Measurements from ENCODE around the gene ADGRD1.
"Not testable (repeated sequence)": the region's sequence is repeated elsewhere in the genome, so short reads cannot be mapped to it uniquely, and the experiment has no call there.

Gene ADGRD1

DNA sequence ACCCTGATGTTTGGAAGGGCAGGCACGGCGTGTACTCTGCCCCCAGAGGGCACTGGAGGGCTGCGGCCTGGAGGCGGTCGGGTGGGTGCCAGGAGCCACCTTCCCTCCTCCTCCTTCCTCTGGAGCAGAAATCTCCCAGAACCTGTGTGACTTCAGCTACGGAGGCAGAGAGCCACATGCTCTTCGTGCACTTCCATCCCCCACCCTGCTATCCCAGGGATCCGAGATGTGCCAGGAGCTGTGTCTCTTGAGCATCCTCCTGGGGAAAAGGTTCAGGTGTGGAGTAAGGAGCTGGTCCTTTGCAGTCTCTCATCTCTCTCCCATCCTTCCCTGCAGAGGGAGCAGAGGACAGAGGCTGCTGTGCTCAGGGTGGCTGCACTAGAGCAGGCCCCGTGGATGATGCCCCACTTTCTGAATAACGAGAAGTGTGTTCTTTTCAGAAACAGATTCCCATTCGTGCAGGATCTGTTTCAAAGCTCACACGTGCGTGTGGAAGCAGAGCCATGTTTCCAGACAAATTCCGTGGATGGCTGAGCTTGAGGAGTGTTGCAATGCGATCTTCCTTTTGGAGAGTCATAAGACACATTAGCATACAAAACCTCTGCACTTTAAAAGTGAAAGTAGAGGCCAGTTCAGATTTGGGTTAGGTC, 162.9 kb downstream of the ADGRD1 start:
- DNase-seq (ENCODE audit: low read depth in 3 of 3, low spot score in 1 of 3), result no peak

DNA sequence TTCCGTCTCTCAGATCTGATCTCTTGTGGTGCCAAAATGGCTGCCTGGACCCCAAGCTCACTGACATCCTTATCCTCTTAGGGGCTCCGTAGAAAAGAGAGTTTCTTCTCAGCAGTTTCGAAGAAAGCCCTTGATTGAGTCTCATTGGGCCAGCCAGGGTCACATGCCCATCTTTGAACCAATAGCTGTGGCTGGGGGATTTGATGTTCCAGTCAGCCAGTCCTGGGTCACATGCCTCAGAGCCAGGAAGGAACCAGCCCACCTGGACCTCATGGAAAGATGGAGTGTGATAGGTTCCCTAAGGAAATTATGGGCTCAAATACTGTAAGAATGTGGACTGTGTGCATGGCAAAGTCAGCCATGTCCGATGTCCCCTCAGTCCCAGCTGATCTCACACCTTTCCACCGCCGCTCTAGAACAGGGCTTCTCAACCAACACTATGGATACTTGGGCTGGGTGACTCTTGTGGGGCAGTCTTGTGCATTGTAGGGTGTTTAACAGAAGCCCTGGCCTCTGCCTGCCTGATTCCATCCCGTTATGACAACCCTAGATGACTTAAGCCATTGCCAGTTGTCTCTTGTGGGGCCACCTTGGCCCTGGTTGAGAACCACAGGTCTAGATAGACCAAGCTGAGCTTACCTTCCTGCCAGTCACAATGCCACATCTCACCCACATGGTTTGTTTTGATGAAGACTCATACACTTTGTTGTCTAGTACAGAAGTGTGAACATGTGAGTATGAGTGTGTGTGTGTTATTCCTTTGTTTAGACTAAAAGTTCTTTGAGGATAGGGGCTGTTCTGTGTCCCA, 163.9 kb downstream of the ADGRD1 start:
- no peak for DNase-seq (ENCODE audit: low read depth in 3 of 3, low spot score in 1 of 3)

DNA sequence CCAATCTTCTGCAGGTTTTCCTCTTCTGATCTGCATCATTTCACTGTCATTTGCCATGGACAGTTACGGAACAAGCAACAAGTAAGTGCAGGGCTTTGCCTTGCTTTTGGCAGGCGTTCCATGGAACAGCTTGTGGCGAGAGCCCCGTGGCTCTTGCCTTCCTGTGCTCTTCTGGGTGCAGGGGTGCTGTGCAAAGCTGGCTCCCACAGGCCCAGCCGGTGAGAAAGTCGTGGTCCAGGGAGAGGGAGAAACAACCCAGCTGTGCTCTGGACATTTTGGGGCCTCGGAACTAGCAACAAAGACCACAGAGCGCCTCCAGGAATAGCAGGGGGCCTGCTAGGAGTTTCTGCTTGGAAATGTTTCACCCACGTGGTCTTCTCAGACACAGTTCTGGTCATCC, 164.7 kb downstream of the ADGRD1 start:
- no peak for DNase-seq (ENCODE audit: low read depth in 3 of 3, low spot score in 1 of 3)

DNA sequence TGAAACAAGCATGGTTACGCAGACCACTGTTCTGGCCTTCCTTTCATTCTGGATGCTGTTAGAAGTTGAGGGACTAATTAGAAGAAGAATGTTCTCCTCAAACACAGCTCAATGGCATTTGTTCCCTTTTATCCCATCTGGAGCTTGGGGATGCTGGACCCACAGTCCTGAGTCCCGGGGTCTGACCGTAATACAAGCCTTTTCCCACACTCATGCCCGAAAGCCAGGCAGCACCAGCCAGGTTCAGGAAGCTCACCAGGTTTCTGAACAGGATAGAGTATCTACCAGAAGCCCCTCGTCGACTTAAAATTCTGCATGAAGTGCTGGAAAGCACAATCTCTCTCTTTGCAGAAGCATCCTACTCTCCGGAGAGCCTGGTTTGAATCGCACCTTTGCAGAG, 165.6 kb downstream of the ADGRD1 start:
- DNase-seq (ENCODE audit: low read depth in 3 of 3, low spot score in 1 of 3), result not testable (repeated sequence)

DNA sequence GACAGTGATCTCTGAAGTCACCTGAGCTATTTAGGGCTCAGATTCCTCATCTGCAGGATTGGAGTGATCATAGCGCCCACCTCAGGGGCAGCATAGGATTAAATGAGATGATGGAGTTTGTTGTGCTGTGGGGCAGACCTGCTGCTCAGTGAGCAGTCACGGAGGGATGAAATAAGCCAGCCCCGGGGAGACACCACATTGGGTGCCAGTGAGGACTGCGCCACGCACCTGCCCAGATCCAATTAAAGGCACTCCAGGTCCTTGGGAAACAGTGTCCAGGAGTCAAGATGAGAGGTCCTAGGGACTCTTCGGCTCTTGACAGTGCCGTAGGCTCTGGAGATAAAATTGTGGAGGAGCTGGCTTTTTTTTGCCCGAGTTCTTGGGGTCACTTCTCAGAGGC, 166.2 kb downstream of the ADGRD1 start:
- no peak for DNase-seq (ENCODE audit: low read depth in 3 of 3, low spot score in 1 of 3)

DNA sequence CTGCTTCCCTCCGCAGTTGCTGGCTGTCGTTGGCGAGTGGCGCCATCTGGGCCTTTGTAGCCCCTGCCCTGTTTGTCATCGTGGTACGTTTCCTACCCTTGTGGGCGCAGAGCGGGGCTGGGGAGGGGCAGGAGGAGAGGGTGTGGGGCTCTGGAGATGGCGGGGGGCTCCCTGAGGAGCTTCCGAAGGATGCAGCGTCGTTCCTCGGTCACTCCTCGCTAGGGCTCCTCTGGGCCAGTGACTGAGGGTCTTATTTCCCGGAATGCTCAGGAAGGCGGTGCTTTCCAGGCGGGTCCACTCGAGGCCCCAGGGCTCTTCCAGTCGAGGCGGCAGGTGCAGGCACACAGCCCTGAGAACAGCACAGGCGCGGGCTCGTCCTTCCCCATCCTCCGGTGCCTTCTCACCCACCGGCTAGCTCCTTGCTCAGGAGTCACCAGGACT, 167.1 kb downstream of the ADGRD1 start:
- DNase-seq (ENCODE audit: low read depth in 3 of 3, low spot score in 1 of 3), result no peak

DNA sequence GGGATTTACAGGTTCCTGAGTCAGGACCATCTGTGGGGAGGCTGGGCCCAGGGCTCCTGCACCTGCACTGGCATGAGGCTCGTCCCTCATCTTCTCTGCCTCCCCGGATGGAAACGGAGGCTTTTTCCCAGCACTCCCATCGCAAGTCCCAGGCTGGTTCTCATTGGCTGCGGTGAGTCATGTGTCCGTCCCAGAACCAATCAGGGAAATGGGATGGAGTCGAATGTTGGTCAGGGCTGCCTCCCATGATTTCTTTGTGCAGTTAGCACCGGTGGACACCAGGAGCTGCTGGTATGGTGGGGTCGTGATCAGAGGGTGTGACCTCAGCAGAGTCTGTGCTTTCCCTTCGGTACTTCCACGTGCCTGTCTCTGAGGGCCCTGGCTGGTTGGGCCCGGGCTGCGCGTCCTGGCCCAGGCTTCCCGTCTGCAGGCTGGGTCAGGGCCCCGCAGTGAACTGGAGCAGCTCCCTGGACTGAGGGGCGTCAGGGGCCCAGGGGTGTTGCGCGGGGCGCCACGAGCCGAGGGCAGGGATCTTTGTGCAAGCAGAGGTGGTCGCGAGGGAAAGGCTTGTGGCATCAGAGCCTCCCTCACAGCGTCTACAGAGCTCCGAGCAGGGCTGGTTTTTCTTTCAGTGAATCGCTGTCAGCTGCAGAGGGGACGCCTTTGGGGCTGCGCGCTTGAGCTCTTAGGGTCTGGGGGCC, 168.1 kb downstream of the ADGRD1 start:
- no peak for DNase-seq (ENCODE audit: low read depth in 3 of 3, low spot score in 1 of 3)

DNA sequence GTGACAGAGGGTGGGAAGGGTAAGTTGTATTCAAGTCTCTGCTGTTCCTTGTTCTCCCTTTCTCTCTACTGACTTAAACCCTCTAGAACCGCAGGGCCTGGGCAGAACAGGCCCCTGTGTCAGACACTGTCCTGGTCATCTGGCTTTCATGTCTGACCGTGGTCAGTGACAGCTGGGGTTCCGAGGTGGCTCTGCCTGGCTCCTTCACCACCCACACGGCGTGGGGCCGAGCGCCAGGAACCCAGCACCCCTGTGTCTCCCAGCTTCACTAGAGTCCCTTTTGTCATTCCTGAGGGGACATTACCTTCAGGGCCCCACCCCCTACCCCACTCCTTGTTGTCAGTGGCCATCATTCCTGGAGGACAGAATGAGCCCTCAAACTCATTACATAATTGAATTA, 168.9 kb downstream of the ADGRD1 start:
- DNase-seq (ENCODE audit: low read depth in 3 of 3, low spot score in 1 of 3), result no peak

DNA sequence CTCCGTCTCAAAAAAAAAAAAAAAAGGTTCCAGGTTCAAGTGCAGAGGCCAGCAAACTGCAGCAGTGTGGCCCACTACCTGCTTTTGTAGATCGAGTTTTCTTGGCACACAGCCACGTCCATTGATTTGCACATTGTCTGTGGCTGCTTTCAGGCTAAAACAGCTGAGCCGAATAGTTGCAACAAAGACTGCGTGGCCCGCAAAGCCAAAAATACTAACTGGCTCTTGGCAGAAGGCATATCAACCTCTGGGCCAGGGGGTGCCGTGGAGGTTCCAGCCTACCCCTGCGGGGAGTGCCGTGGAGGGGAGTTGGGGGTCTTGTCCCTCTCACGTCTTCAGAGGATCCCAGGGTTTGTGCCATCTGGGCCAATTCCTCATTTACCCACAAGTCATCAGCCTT, 170.1 kb downstream of the ADGRD1 start:
- DNase-seq (ENCODE audit: low read depth in 3 of 3, low spot score in 1 of 3), result no peak

DNA sequence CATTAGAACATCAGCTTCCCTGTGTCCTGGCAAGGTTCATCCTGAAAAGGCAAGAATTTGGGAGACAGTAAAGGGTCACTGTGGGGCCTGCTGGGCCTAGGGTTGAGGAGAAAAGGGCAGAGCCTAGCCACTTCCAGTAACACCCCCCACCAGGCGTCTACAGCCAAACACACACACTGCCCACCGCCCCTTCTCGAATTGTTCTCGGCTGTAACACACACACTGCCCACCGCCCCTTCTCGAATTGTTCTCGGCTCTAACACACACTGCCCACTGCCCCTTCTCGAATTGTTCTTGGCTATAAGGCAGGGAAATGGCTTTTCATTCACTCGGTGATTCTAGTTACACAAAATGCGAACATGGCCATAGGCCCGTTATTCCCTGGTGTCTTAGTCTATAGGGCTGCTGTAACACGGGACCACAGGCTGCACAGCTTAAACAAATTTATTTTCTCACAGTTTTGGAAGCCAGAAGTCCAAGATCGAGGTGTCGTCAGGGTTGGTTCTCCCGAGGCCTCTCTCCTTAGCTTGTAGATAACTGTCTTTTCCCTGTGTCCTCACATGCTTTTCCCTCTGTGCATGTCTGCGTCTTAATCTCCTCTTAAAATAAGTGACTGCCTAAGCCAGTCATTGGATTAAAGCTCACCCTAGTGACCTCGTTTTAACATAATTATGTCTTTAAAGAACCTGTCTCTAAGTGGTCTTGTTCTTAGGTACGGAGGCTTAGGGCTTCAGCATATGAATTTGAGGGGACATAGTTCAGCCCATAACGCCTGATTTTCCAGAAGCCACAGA, 171.0 kb downstream of the ADGRD1 start:
- no peak for DNase-seq (ENCODE audit: low read depth in 3 of 3, low spot score in 1 of 3)

DNA sequence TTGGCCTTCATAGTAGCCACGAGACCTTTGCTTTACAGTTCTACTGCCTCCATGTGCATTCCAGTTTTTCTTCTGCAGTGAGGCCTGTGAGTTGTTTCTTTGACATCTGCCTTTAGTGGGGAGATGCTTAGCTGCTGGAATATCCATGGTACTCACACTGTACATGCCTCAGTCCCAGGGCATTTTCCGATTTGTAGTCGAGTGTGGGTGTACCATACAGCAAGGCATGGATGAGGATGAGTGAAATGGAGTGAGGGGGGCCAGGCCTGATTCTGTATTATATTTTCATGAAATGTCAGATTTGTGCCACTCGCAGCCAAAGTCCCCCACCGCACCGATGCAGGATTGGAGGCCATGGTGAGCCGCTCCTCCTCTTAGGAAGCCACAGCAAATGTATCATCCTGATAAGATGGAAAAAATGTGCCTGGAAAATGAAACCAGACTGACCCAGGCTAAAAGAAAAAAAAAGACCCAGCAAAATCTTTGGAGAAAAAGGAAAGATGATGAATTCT, 173.0 kb downstream of the ADGRD1 start:
- no peak for DNase-seq (ENCODE audit: low read depth in 3 of 3, low spot score in 1 of 3)

DNA sequence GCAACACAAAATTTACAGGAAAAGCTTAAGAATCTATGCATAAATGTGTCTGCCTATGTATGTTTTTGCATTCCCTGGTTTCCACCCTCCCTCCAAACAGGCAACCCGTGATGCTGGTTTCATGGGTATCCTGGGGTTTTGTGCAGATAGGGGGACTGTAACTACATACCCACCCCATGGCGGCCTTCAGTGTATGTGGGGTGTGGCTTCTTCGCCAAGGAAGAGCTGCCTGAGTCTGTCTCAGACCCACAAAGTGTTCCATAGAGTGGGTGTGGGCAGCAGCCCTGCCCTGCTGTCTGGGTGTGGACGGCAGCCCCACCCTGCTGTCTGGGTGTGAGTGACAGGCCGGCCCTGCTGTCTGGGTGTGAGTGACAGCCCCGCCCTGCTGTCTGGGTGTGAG, 174.8 kb downstream of the ADGRD1 start:
- DNase-seq (ENCODE audit: low read depth in 3 of 3, low spot score in 1 of 3), result no peak

DNA sequence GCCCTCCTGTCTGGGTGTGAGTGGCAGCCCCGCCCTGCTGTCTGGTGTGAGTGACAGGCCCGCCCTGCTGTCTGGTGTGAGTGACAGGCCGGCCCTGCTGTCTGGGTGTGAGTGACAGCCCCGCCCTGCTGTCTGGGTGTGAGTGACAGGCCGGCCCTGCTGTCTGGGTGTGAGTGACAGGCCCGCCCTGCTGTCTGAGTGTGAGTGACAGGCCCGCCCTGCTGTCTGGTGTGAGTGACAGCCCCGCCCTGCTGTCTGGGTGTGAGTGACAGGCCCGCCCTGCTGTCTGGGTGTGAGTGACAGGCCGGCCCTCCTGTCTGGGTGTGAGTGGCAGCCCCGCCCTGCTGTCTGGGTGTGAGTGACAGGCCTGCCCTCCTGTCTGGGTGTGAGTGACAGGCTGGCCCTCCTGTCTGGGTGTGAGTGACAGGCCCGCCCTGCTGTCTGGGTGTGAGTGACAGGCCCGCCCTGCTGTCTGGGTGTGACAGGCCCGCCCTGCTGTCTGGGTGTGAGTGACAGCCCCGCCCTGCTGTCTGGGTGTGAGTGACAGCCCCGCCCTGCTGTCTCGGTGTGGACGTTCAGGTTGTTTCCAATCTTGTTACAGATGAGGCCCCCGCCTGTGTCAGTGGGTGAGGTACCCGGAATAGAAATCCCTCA, 175.4 kb downstream of the ADGRD1 start:
- not testable (repeated sequence) for DNase-seq (ENCODE audit: low read depth in 3 of 3, low spot score in 1 of 3)

DNA sequence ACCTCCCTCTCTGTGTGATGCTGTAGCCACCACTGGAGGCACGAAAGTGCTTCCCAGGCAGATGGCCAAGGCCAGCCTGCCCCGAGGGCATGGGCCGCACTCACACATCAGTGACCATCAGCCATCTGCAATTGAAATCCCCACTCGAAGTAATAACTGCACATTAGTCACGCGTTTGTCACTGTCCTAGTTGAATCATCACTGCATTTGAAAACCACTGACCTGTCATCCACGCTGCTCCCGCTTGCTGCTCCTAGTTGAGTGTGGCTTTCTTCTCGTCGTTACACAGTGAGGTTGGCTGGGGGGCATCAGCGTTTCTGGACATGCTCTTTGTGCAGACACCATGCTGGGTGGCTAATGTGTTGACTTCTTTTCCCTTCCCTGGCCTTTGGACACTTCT, 176.1 kb downstream of the ADGRD1 start:
- DNase-seq (ENCODE audit: low read depth in 3 of 3, low spot score in 1 of 3), result no peak

DNA sequence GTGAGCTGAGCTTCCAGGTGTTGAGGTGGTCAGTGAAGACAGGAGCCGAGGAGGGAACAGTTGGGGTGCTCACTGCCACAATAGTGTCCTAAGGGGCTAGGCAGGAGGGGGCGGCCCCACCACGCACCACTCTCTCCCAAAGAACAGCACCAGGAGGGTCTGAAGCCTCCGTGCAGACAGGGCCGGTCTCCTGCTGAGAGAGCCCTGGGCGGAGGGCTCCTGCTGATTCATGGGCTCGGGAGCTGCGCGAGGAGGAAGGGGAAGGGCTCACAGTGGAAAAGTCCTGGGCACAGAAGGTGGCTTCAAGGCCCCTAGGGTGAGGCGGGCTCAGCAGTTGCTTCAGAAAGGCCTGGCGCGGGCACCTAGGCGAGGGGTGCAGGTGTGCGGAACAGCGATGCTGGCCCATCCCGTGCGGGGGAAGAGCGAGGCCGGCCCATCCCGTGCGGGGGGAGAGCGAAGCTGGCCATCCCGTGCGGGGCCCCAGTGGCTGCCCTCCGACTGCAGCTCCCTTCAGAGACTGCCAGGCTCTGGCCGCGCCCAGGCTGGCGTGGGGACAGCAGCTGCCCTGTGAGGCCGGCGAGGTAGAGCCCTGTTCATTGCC, 176.7 kb downstream of the ADGRD1 start:
- DNase-seq (ENCODE audit: low read depth in 3 of 3, low spot score in 1 of 3), result no peak

DNA sequence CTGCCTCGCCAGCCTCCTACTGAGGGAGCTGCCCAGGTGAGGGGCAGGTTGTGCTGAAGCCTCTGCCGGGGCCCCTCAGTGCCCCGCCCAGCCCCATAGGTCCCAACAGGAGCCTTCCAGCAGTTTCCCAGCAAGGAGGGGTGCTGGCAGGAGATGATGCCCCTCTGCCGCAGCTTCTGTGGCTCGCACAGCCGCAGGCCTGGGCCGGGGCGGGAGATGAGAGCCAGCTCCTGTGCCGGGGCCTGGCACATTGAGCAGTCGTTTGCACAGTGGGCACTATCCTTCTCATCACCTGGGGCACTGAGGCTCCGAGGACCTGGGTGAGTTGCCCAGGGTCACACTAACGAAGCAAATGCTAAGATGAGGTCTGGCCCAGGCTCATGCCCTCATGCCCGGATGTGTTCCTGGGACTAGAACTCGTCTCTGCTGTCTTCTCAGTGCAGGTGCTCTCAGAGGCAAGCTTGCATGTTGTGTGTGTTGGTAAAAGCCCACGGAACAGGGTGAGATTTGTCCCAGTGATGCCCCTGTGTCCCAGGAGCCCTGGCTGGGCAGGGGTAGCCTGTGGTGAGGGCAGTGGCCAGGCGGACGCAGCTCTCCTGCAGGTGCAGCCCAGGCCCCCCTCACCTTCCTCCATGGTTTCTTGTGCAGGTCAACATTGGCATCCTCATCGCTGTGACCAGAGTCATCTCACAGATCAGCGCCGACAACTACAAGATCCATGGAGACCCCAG, 177.5 kb downstream of the ADGRD1 start:
- no peak for DNase-seq (ENCODE audit: low read depth in 3 of 3, low spot score in 1 of 3)

DNA sequence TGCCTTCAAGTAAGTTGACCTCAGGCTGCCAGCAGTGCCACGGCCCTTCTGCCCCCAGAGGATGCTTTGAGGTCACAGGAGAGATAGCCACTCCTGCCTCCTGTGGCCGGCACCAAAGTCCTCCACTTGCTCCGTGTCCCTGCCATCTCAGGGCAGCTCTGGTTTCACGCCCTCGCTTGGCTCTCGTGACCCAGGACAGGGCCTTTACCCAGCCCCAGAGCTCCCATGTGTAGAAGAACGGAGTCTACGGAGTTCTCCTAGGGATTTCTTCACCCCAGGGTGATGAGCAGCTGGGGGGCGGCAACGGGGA, 178.1 kb downstream of the ADGRD1 start:
- no peak for DNase-seq (ENCODE audit: low read depth in 3 of 3, low spot score in 1 of 3)

DNA sequence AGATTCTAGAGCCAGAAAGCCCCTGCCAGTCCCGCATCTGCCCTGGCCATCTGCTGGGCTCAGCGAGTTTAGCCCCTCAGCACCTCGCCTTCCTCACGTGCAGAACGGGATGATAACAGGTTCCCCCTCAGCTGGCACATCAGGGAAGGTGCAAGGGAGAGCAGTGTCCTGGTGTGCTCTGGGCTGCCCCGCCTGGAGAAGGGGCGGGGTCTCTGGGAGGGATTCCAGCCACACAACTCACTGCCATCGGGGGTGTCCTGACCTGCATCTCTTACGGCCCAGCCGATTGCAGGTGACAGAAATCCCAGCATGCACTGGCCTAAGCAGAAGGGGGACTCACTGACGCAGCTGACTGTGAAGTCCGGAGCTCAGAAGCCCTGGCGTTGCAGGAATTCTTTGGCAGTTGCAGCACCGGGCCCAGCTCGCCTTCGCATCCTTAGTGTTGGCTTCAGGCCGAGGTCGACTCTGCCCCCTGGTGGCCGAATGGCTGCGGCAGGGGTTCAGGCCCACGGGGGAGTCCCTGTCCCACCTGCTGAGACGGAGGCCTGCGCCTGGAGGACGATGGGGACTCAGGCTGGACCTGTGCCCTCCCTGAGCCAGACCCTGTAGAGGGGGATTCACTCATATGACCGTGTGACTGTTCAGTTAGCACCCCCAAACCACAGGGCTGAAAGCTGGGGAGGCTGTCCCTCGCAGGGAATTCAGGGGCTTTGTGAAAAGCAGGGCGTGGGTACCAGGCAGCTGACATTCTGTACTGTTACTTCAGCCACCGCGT, 178.6 kb downstream of the ADGRD1 start:
- DNase-seq (ENCODE audit: low read depth in 3 of 3, low spot score in 1 of 3), result peak; percentile 20 to 77 (median 42)

Measured in stimulated activated CD4-positive, alpha-beta T cell treated with anti-CD3 and anti-CD28 coated beads, TNF-alpha, amount 100 ng/mL, for 1 hour (primary cell).